Panc1 (cell line): ENCODE data around the gene CLDN3. TPM values are rescaled to one million over a fixed set of nuclear protein-coding genes. Genes with fewer than 3 reads are reported as not detected.
A peak's percentile ranks its signal among the peaks of the same experiment; 100 is the strongest.

Experiments used
- ATAC-seq: fragments of 200-7000 bp; cut with Tn5 transposase; 2 replicates; pipeline ENCODE4 v1.9.1; 2020; ENCODE audit warnings: mild to moderate bottlenecking, moderate library complexity
- BruUV-seq: library from RNA; stranded (reverse); fragments of 400-500 nt; replicated peaks from 2 replicates; lab custom pipeline; 2021; lab: Mats Ljungman, UMichigan
- CTCF ChIA-PET: fragments of 300-600 bp; sonication (Branson Sonifier 250); formaldehyde crosslinking; loops from one replicate; lab custom pipeline; 2022; ENCODE audit warnings: antibody characterized with exemption; lab: Charles Lee
- POLR2A ChIA-PET: fragments of 300-600 bp; sonication (Branson Sonifier 250); formaldehyde crosslinking; loops from one replicate; lab custom pipeline; 2022; ENCODE audit warnings: antibody characterized with exemption; lab: Charles Lee
- DNase-seq: peaks from one replicate; pipeline ENCODE4 v3.0.0-alpha.2; 2010; ENCODE audit warnings: low read depth, low spot score
- H3K27ac ChIP-seq: 2 replicates; pipeline ENCODE4 v1.5.1; 2011; ENCODE audit warnings: mild to moderate bottlenecking, low read length, inconsistent platforms
- H3K27me3 ChIP-seq: fragments of 200-500 bp; sonication (Bioruptor generic); 2 replicates; pipeline ENCODE4 v1.6.0; 2014; ENCODE audit warnings: low read length, inconsistent platforms; ENCODE audit not compliant: control insufficient read depth, insufficient read depth
- H3K36me3 ChIP-seq: fragments of 200-500 bp; sonication (Bioruptor generic); 2 replicates; pipeline ENCODE4 v1.5.1; 2014; ENCODE audit warnings: inconsistent platforms, mild to moderate bottlenecking, low read length, moderate library complexity; ENCODE audit not compliant: control insufficient read depth, insufficient read depth
- H3K4me1 ChIP-seq: 2 replicates; pipeline ENCODE4 v1.5.1; 2011; ENCODE audit warnings: inconsistent platforms, mild to moderate bottlenecking, low read length, moderate library complexity; ENCODE audit not compliant: control insufficient read depth, insufficient read depth
- H3K4me3 ChIP-seq, 2 experiments: 2 replicates each; pipeline ENCODE4 v1.5.1; 2011 to 2012; ENCODE audit warnings: low read depth in 2 of 2, low read length in 2 of 2, mild to moderate bottlenecking in 2 of 2, inconsistent platforms in 1 of 2, moderate library complexity in 1 of 2
- H3K9me3 ChIP-seq: fragments of 200-500 bp; sonication (Bioruptor generic); 2 replicates; pipeline ENCODE4 v1.5.1; 2014; ENCODE audit warnings: low read depth, mild to moderate bottlenecking, inconsistent platforms, low read length, moderate library complexity; ENCODE audit not compliant: control insufficient read depth, insufficient read depth
- CTCF ChIP-seq: fragments of 450-650 bp; IDR thresholded peaks from 2 replicates; pipeline ENCODE4 v1.5.1; 2017; ENCODE audit warnings: mild to moderate bottlenecking
- POLR2AphosphoS5 ChIP-seq: IDR thresholded peaks from 2 replicates; pipeline ENCODE4 v1.6.1; 2012; ENCODE audit warnings: mild to moderate bottlenecking, low read depth, low read length, moderate library complexity
- SIN3A ChIP-seq: IDR thresholded peaks from 2 replicates; pipeline ENCODE4 v1.6.1; 2012; ENCODE audit warnings: low read depth, mild to moderate bottlenecking, low read length, moderate library complexity, borderline replicate concordance; ENCODE audit not compliant: insufficient read depth
- TCF7L2 ChIP-seq: IDR thresholded peaks from 2 replicates; pipeline ENCODE4 v1.6.1; 2011; ENCODE audit warnings: mild to moderate bottlenecking, low read depth, low read length, inconsistent platforms
- in situ Hi-C: cut with HindIII; loops from 2 replicates; pipeline ENCODE4 v1.10.0; 2016; ENCODE audit warnings: low sequenced_read_pairs, low pct_unique_long_range_greater_than_20kb
- intact Hi-C: fragments of 100-400 bp; cut with micrococcal nuclease; formaldehyde crosslinking; loops from one replicate; pipeline ENCODE4 v1.10.0; 2022; ENCODE audit not compliant: unreplicated experiment
- total RNA-seq: library from RNA; stranded (reverse); gene quantifications from one replicate; pipeline ENCODE4 v1.2.1, GENCODE V29; 2021; ENCODE audit not compliant: unreplicated experiment
- TF ChIP-seq, protein P1 (sequence below), 2 experiments: IDR thresholded peaks; 2 replicates each; pipeline ENCODE4 v1.6.1; 2011 to 2012; ENCODE audit warnings: low read depth in 2 of 2, control low read depth in 1 of 2, low read length in 1 of 2, mild to moderate bottlenecking in 1 of 2, moderate library complexity in 1 of 2; ENCODE audit not compliant: insufficient read depth in 1 of 2

The CLDN3 gene
- total RNA-seq, 1 experiment from 2014 or later = 16.8 TPM

DNA sequence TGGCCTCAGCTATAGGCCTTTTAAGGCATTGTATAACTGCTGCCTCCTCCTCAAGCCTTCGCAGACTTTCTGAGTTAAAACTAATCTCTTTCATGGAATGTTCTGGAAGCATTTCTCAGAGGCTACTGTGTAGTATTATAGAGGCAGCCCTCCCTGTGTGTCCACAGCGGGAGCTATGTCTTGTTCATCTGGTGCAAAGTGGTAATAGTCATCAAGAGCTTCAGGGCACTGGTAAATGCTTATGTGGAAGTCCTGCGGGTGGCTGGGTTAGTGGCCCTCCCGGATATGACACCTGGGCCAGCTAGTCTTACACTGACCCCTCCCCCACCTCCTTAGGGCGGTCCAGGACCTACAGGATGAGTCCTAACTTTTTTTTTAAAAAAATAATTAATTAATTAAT, 29.3 kb downstream of the CLDN3 start:
- peaks cover 5% of the 10 kb centered on the region; the same call in 1 of the 2 replicates for H3K36me3 ChIP-seq
- in situ Hi-C loops = no loop called here
- peaks cover 54% of the 10 kb centered on the region for H3K4me1 ChIP-seq
- intact Hi-C loops = no loop called here
- DNase-seq (no peak), ATAC-seq (no peak)
- no peaks in the 10 kb centered on the region for H3K9me3 ChIP-seq
- ChIA-PET POLR2A (interaction anchor here (0.5 to 1.6 kb wide), 4 partner anchors 83 to 91 kb away, joined by 3 to 7 read pairs (median 4); no protein-coding TSS in a partner anchor), CTCF (interaction anchor here (0.6 kb wide), 1 partner anchor 75 kb away, joined by 5 read pairs; no protein-coding TSS in a partner anchor)
- no peaks in the 10 kb centered on the region for H3K27me3 ChIP-seq
- no peak overlapping the region for H3K4me3 ChIP-seq
- TF ChIP-seq, protein P1, sequence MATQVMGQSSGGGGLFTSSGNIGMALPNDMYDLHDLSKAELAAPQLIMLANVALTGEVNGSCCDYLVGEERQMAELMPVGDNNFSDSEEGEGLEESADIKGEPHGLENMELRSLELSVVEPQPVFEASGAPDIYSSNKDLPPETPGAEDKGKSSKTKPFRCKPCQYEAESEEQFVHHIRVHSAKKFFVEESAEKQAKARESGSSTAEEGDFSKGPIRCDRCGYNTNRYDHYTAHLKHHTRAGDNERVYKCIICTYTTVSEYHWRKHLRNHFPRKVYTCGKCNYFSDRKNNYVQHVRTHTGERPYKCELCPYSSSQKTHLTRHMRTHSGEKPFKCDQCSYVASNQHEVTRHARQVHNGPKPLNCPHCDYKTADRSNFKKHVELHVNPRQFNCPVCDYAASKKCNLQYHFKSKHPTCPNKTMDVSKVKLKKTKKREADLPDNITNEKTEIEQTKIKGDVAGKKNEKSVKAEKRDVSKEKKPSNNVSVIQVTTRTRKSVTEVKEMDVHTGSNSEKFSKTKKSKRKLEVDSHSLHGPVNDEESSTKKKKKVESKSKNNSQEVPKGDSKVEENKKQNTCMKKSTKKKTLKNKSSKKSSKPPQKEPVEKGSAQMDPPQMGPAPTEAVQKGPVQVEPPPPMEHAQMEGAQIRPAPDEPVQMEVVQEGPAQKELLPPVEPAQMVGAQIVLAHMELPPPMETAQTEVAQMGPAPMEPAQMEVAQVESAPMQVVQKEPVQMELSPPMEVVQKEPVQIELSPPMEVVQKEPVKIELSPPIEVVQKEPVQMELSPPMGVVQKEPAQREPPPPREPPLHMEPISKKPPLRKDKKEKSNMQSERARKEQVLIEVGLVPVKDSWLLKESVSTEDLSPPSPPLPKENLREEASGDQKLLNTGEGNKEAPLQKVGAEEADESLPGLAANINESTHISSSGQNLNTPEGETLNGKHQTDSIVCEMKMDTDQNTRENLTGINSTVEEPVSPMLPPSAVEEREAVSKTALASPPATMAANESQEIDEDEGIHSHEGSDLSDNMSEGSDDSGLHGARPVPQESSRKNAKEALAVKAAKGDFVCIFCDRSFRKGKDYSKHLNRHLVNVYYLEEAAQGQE (IDR thresholded peaks at IDR 0.05; ENCODE audit: insufficient read depth in 1 of 2, low read depth in 2 of 2, low read length in 1 of 2) = no peak
- TF ChIP-seq TCF7L2 (no peak), SIN3A (no peak), POLR2AphosphoS5 (no peak), CTCF (no peak)
- no TSS peak for BruUV-seq
- peak overlapping the region; percentile 62 for H3K27ac ChIP-seq

DNA sequence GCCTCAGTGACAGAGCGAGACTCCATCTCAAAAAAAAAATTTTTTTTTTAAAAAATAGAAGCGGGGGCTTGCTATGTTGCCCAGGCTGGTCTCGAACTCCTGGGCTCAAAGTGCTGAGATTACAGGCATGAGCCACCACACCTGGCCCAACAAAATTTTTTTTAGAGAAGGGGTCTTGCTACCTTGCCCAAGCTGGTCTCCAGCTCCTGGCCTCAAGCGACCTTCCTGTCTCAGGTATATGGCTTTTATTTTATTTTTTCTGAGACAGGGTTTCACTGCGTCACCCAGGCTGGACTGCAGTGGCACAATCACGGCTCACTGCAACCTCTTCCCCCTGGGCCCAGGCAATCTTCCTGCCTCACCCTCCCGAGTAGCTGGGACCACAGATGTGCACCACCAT, 29.9 kb downstream of the CLDN3 start:
- no peaks in the 10 kb centered on the region for H3K9me3 ChIP-seq
- CTCF ChIA-PET = interaction anchor here (0.6 kb wide), 1 partner anchor 92 kb away, joined by 3 read pairs; no protein-coding TSS in a partner anchor
- BruUV-seq = no TSS peak
- H3K36me3 ChIP-seq = peaks cover 5% of the 10 kb centered on the region; the same call in 1 of the 2 replicates
- ATAC-seq = no peak
- peaks cover 60% of the 10 kb centered on the region for H3K4me1 ChIP-seq
- intact Hi-C loops = no loop called here
- TF ChIP-seq POLR2AphosphoS5 (no peak), TCF7L2 (no peak), CTCF (no peak), SIN3A (no peak)
- TF ChIP-seq, protein P1 (IDR thresholded peaks at IDR 0.05; ENCODE audit: insufficient read depth in 1 of 2, low read depth in 2 of 2, low read length in 1 of 2) = no peak
- no peak overlapping the region for H3K4me3 ChIP-seq
- POLR2A ChIA-PET = interaction anchor here (0.7 to 1.6 kb wide), 3 partner anchors 83 to 92 kb away, joined by 3 to 7 read pairs (median 3); no protein-coding TSS in a partner anchor
- no peak for DNase-seq
- peak overlapping the region; percentile 62 for H3K27ac ChIP-seq
- no peaks in the 10 kb centered on the region for H3K27me3 ChIP-seq
- in situ Hi-C loops = no loop called here
